ENCODE results near the gene SH3RF3.

Gene SH3RF3

GRCh38 chr2:109340381-109340780 is 211.4 kb downstream of the SH3RF3 start:
- DNase-seq, result no peak
- no peak for ATAC-seq

GRCh38 chr2:109341355-109342255 is 212.6 kb downstream of the SH3RF3 start:
- DNase-seq (no peak), ATAC-seq (no peak)

- DNase-seq, result no peak
These were observed 213.3 kb downstream of the SH3RF3 start for GRCh38 chr2:109342256-109342850.

GRCh38 chr2:109342930-109343329 is 213.9 kb downstream of the SH3RF3 start:
- no peak for DNase-seq
- no peak for ATAC-seq

More at GRCh38 chr2:109342256-109342850, 213.3 kb downstream of the SH3RF3 start:
- no peak for ATAC-seq

- no peak for DNase-seq
- no peak for ATAC-seq
These were observed 214.5 kb downstream of the SH3RF3 start for GRCh38 chr2:109343460-109343859.

GRCh38 chr2:109344270-109344805 is 215.3 kb downstream of the SH3RF3 start:
- DNase-seq (no peak), ATAC-seq (no peak)

- DNase-seq (no peak), ATAC-seq (no peak)
These were observed 216.1 kb downstream of the SH3RF3 start for GRCh38 chr2:109345091-109345490.

- DNase-seq (no peak), ATAC-seq (no peak)
These were observed 216.9 kb downstream of the SH3RF3 start for GRCh38 chr2:109345653-109346480.

DNA sequence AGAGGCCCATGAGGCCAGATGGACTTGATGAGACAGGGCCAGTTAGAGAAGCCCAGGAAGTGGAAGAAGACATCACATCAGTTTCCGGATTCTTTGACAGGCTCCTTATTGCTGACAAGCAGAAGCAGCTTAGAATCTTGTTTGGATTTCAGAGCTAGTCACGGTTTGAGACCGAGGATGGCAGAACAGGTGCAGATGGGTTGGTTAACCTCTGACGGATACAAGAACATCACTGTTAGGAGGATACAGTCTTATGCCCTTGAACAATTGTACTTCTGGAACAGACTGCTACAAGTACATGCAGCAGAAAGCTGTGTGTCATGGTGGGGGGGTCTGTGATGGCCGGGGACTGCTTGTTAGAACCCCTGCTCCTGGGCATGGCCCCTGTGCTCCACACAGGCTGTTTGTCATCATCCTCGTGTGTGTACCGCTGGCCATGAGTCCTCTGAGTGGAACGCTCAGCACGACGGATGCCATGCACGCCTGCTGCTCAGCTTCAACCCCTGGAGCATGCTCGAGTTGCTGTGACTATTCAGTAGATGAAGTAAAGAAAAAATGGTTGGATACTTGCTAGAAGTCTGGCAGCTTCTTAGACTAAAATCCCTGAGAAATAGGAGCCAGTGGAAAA is 217.7 kb downstream of the SH3RF3 start:
- DNase-seq (no peak), ATAC-seq (no peak)

DNA sequence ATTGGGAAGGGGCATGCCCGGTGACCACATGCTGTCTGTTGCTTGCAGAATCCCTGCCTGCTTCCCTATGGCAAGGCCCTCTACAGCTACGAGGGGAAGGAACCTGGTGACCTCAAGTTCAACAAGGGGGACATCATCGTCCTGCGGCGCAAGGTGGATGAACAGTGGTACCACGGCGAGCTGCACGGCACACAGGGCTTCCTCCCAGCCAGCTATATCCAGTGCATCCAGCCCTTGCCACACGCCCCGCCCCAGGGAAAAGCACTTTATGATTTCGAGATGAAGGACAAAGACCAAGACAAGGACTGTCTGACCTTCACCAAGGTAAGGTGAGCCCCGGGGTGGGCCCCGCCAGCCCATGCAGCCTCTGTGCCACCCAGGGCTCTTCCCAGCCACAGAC is 218.6 kb downstream of the SH3RF3 start:
- DNase-seq, result no peak
- ATAC-seq, result no peak

DNA sequence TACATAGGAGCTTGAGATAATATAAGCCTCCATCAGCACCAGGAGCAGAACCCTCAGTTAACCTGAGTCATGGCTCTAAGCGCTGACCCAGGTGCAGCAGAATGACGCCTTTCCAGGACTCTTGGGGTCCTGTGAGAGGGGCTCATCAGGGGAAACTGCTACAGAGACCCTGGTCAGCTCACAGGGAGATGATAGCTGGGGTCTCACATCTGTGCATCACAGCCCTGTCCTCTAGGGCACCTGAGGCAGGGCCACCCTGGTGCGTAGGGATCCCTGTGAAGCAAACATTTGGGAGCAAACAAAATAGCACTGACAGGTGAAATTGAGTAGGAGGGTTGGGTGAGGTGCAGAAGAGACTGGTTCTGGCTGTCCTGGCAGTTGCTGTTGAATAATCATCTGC is 219.2 kb downstream of the SH3RF3 start:
- no peak for DNase-seq
- no peak for ATAC-seq

- ATAC-seq, result peak; percentile 44
- DNase-seq, result peak; percentile 21
These were observed 219.9 kb downstream of the SH3RF3 start for GRCh38 chr2:109348671-109349502.

DNA sequence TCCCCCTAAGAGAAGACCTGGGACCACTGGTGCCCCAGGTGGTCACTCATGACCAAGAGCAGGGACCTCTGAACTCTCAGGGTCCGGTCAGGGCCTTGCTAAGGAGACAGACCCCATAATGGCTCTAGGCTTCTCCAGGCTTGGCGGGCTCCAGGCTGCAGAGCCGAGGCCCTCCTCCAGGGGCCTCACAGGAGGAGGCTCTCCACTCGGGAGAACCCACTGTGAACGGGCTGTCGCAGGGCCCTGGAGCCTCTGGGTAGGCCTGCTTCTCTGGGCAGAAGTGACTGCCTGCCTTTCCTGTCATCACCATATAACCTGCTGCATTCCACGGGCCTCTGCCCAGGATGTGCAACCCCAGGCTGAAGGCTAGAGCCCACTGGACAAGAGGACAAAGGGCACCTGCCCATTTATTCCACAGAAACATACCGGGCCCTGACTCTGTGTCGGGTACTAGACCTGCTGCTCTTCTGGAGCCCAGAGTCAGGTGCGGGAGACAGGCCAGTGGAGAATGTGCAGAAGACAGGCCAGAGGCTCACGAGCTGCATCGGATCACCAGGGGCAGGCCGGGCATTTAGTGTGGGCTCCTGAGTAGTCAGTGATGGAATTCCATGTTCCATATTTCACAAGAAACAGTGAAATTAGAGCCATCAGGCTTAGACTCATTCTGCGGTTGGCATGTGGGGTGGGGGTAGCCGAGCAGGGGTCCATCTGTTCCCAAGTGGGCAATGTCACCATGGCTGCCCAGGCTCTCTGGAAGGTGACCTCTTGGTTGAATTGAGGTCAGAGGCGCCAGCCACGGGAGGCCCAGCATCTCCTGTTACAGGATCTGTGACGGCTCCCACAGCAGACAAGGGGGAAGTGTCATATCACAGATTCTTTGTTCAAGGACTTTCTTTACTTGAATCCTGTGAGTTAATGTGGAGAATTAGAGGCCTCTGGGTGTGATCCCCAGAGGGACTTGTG is 220.8 kb downstream of the SH3RF3 start:
- DNase-seq, result no peak

GRCh38 chr2:109350526-109350925 is 221.5 kb downstream of the SH3RF3 start:
- ATAC-seq, result no peak
- no peak for DNase-seq

More for the DNA sequence above, 220.8 kb downstream of the SH3RF3 start:
- no peak for ATAC-seq

DNA sequence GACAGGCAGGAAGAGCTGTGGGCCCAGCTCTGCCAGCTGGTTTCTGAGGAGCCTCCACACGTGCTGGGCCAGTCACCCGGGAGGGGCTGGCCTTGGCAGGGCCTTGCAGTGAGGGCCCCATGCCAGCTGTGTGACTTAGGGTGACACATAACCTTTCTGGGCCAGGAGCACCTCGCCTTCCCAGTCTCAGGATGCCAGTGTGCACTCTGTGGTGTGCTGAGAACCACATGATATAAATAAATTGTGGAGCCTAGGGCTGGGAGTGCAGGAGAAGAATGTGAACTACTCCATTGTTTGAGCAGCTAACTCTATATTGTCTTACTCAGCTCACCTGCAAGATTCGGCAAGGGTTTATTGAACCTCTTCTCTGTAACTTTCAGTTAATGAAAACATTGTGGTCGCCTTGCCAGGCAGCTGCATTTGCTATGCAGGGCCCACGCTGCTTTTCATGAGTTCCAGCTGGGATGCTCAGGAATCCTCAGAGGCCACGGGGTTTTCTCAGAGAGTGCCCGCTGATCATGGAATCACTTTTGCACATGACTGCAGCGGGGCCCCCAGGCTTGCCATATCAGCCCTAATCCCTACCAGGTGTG is 222.3 kb downstream of the SH3RF3 start:
- peak; percentile 40 for ATAC-seq
- peak; percentile 27 for DNase-seq

DNA sequence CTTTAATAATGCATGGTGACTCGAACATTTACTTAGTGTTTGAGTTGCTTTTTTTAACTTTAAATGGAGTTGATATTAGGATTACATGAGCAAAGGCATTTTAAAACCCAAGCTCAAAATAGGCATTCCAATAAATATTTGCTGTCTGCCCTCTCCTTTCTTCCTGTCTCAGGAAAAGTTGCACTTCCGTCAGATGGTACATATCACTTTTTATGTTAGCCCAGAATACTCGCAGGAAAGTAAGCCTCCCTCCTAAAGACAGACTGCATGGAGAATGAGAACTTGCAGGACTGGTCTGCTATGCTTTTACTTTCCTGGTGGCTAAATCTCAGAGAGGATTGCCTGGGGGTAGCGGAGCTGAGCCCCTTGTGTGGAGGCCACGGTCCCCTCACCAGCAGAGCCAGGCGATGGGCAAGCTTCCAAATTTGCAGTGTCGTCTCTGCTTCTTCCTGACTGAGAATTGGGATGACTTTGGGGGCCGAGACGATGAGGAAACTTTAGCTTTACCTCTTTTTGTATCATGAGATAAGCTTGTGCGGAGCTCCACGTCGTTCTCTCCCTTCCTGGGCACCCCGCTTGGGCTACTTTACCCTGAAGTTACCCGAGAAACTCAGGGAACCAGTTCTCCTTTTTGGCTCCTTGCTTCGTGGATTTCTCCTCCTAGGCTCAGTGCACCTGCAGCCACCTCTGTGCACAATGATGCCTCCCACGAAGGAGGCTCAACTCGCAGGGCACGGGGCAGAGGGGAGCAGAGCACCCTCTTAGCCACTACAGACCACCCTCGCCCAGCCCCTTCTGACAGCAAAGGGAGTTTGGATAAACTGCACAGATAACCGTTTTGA is 223.3 kb downstream of the SH3RF3 start:
- DNase-seq (no peak), ATAC-seq (no peak)

GRCh38 chr2:109352898-109353689 is 224.1 kb downstream of the SH3RF3 start:
- DNase-seq (no peak), ATAC-seq (no peak)

Measured in stimulated activated naive CD8-positive, alpha-beta T cell treated with anti-CD3 and anti-CD28 coated beads, Interleukin-15, Interleukin-2, amounts not matched to agents 100 U/mL and 50 U/mL, for 24 hours (primary cell).